Cardiac muscle cell (in vitro differentiated cells and primary cell): ENCODE results near the gene SAFB. TPM values are rescaled to one million over a fixed set of nuclear protein-coding genes. Genes with fewer than 3 reads are reported as not detected.
"Not testable (repeated sequence)": the region's sequence is repeated elsewhere in the genome, so short reads cannot be mapped to it uniquely, and the experiment has no call there.

Experiments used
- DNase-seq, 2 donors: peaks; one replicate each; pipeline versions ENCODE4 v3.0.0 to v3.0.0-alpha.2; 2010 to 2017; ENCODE audit warnings: low read depth in 1 of 2, low spot score in 1 of 2
- H3K27ac ChIP-seq: fragments of 200-600 bp; sonication (generic); 2 replicates; pipeline ENCODE4 v1.5.1; 2016
- H3K27me3 ChIP-seq: fragments of 200-600 bp; sonication (generic); 2 replicates; pipeline ENCODE4 v1.6.0; 2016; ENCODE audit warnings: control low read depth
- H3K36me3 ChIP-seq: fragments of 200-600 bp; sonication (generic); 2 replicates; pipeline ENCODE4 v1.5.1; 2016; ENCODE audit warnings: control low read depth
- H3K4me1 ChIP-seq: fragments of 200-600 bp; sonication (generic); 2 replicates; pipeline ENCODE4 v1.8.1; 2017; ENCODE audit warnings: low read depth, mild to moderate bottlenecking, mixed run types
- H3K4me3 ChIP-seq: fragments of 200-600 bp; sonication (generic); 2 replicates; pipeline ENCODE4 v1.5.1; 2016; ENCODE audit warnings: mild to moderate bottlenecking
- H3K9me3 ChIP-seq: fragments of 200-600 bp; sonication (generic); 2 replicates; pipeline ENCODE4 v1.5.1; 2017; ENCODE audit warnings: low read depth, mild to moderate bottlenecking, control low read depth
- polyA plus RNA-seq: library from polyadenylated mRNA; unstranded; fragments of >200 nt; fragmentation: Nextera tagmentation; extraction: Ambion mirVana; gene quantifications from 2 replicates; pipeline ENCODE4 v1.2.1, GENCODE V29; 2016
- total RNA-seq: library from RNA; depleted of rRNA; stranded (reverse); fragments of >200 nt; gene quantifications from 2 replicates; pipeline ENCODE4 v1.2.3, GENCODE V29; 2016
- TF ChIP-seq, protein P1 (sequence below): IDR thresholded peaks from 2 replicates; pipeline ENCODE4 v1.5.1; 2012; ENCODE audit warnings: low read depth, mild to moderate bottlenecking, low read length

SAFB gene
- total and polyA plus RNA-seq, 2 experiments from 2014 or later = 108 to 127 TPM

DNA sequence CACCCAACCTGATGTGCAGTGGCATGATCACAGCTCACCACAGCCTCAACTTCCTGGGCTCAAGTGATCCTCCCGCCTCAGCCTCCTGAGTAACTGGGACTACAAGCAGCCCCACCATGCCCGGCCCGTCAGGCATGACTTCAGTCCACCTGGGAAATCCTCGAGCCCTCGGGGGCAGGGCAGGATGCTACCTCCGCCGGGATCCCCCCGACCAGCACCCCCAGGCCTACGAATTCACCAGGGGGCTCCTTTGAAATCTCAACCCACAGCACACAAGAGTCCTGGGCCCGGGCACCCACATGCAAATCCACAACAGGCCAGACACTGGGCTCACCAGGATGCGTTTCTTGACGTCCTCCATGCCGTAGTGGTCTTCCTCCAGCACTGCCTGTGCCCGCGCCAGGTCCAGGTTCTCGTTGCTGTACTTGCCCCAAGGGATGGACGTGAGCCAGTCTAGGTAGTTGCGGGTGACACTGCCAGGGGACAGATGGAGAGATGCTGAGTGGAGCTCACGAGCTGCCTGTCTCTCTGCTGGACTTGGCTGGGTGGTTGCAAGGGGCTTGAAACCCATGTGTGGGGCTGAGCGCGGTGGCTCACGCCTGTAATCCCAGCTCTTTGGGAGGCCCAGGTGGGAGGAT is 77.7 kb downstream of the SAFB start:
- Histone ChIP-seq H3K27me3 (no peaks in the 10 kb centered on the region), H3K27ac (no peak overlapping the region), H3K4me1 (no peaks in the 10 kb centered on the region), H3K9me3 (no peaks in the 10 kb centered on the region), H3K4me3 (no peak overlapping the region), H3K36me3 (peaks cover 38% of the 10 kb centered on the region)
- TF ChIP-seq, protein P1, sequence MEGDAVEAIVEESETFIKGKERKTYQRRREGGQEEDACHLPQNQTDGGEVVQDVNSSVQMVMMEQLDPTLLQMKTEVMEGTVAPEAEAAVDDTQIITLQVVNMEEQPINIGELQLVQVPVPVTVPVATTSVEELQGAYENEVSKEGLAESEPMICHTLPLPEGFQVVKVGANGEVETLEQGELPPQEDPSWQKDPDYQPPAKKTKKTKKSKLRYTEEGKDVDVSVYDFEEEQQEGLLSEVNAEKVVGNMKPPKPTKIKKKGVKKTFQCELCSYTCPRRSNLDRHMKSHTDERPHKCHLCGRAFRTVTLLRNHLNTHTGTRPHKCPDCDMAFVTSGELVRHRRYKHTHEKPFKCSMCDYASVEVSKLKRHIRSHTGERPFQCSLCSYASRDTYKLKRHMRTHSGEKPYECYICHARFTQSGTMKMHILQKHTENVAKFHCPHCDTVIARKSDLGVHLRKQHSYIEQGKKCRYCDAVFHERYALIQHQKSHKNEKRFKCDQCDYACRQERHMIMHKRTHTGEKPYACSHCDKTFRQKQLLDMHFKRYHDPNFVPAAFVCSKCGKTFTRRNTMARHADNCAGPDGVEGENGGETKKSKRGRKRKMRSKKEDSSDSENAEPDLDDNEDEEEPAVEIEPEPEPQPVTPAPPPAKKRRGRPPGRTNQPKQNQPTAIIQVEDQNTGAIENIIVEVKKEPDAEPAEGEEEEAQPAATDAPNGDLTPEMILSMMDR = no peak
- DNase-seq = no peak

DNA sequence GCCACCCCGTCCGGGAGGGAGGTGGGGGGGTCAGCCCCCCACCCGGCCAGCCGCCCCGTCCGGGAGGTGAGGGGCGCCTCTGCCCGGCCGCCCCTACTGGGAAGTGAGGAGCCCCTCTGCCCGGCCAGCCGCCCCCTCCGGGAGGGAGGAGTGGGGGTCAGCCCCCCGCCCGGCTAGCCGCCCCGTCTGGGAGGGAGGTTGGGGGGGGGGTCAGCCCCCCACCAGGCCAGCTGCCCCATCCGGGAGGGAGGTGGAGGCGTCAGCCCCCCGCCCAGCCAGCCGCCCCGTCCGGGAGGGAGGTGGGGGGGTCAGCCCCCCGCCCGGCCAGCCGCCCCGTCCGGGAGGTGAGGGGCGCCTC is 79.1 kb downstream of the SAFB start:
- not testable (repeated sequence) for H3K9me3 ChIP-seq, H3K27ac ChIP-seq
- H3K36me3 ChIP-seq = peaks cover 43% of the 10 kb centered on the region

DNA sequence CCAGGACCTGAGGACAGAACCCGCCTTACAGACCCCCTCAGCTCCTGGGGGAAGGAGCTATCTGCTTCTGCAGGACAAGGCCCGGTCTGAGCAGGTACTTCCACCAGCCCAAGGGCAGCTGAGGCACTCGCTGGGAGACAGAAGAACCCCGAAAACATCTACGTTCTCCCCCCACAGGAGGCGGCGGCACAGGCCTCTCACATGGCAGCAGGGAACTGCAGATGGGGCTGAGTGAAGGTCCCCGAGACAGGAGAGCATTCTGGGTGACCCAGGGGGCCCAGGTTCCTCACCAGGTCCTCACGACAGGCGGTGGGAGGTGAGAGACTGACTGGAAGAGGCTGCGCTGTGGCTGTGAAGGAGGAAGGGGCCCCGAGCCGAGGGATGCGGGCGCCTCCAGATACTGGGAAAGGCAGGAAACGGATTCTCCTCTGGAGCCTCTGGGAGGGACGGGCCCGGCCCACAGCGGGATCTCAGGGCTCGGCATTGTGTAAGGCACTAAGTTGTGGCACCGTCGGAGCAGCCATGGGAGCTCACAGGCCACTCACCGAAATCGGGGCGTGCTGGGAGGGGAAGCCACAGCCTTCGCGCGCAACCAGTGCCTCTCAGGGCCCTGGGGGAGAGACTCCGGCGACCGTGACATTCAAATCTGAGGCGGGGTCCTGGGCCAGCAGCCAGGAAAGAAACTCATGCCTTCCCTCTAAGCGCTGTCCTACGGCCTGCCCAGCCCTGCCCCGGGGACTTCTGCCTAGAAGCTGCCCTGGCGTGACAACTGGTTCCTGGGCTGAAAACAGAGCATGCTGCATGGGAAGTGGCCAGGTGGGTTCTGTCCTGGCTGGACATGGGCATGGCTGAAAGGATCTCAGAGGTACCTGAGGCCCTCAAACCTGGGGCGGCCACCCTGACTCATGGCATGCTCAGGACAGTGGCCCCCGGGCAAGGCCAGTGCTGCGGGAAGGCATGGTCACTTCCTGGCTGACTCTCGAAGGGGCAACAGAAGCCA is 81.2 kb downstream of the SAFB start:
- DNase-seq = no peak
- H3K27me3 ChIP-seq = no peaks in the 10 kb centered on the region
- no peaks in the 10 kb centered on the region for H3K9me3 ChIP-seq
- H3K36me3 ChIP-seq = peaks cover 36% of the 10 kb centered on the region
- TF ChIP-seq, protein P1 = no peak
- no peaks in the 10 kb centered on the region for H3K4me1 ChIP-seq
- H3K27ac ChIP-seq = no peak overlapping the region
- H3K4me3 ChIP-seq = no peak overlapping the region

More for the DNA sequence above, 79.1 kb downstream of the SAFB start:
- not testable (repeated sequence) for H3K4me1 ChIP-seq, DNase-seq, H3K27me3 ChIP-seq, H3K4me3 ChIP-seq

DNA sequence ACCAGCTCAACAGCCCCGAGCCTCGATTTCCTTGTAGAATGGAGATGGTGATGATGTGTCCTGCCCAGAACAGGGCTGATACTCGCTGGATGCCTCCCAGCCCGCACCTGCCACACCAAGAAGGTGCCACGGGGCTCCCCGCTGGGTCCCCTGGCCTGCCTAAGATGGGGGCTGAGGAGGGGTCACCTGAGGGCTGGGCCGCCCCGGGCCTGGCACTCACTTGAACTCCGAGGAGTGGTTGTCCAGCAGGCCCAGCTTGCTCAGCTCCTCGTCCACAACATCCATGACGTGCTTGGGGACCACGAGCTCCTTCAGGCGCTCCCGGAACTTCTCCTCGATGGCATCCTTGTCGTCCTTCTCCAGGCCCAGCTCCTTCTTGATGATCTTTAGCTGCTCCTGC is 82.7 kb downstream of the SAFB start:
- no peak overlapping the region for H3K27ac ChIP-seq
- no peaks in the 10 kb centered on the region for H3K9me3 ChIP-seq
- H3K4me3 ChIP-seq = no peak overlapping the region
- no peaks in the 10 kb centered on the region for H3K4me1 ChIP-seq
- H3K27me3 ChIP-seq = no peaks in the 10 kb centered on the region
- TF ChIP-seq, protein P1 = no peak
- H3K36me3 ChIP-seq = peaks cover 31% of the 10 kb centered on the region
- no peak for DNase-seq

DNA sequence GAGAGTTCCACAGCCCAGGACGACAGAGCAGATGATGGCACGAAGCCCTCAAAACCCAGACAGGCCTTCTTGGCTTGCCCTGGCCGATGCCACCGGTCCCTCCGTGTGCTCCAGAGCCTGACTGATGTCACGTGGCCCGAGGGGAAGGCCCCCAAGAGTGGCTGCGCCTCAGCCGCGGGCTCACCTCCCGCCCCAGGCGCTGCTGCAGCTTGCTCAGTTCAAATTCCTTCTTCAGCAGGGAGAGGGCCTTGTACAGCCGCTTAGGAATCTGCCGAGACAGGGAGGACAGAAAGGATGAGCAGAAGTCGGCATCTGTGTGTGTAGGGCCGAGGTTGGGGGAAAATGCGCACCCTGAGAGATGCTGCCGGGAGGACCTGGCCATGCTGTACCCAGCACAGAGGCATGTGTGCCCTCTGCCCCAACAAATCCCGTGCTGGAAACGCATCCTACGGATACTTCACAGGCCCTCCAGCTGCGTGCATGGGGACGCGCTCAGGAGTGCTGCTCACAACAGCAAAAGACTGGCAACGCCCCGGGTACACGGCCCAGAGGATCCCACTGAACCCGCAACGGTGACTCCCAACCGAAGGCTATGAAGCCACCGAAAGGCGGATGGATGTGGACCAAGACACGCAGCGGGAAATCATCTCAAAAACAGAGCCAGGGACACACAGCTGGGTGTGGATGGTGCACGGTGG is 84.1 kb downstream of the SAFB start:
- TF ChIP-seq, protein P1 = no peak
- no peak for DNase-seq
- Histone ChIP-seq H3K27me3 (no peaks in the 10 kb centered on the region), H3K27ac (no peak overlapping the region), H3K4me1 (no peaks in the 10 kb centered on the region), H3K9me3 (no peaks in the 10 kb centered on the region), H3K36me3 (peaks cover 37% of the 10 kb centered on the region), H3K4me3 (no peak overlapping the region)
